A673 (cell line): ENCODE data around the gene OPRL1. TPM values are rescaled to one million over a fixed set of nuclear protein-coding genes. Genes with fewer than 3 reads are reported as not detected.
A peak's percentile ranks its signal among the peaks of the same experiment; 100 is the strongest.

ENCODE experiments used
- BruUV-seq: library from RNA; stranded (reverse); fragments of 400-500 nt; replicated peaks from 2 replicates; lab custom pipeline; 2021; lab: Mats Ljungman, UMichigan
- CTCF ChIA-PET: fragments of 300-600 bp; sonication (Branson Sonifier 250); formaldehyde crosslinking; loops from one replicate; lab custom pipeline; 2022; ENCODE audit warnings: antibody characterized with exemption; lab: Charles Lee
- POLR2A ChIA-PET: fragments of 300-600 bp; sonication (Branson Sonifier 250); formaldehyde crosslinking; loops from one replicate; lab custom pipeline; 2022; ENCODE audit warnings: antibody characterized with exemption; ENCODE audit not compliant: low non-redundant PET; lab: Charles Lee
- DNase-seq: peaks from one replicate; pipeline ENCODE4 v3.0.0-alpha.2; 2015; ENCODE audit warnings: low spot score
- H3K27ac ChIP-seq: fragments of 200-600 bp; sonication (generic); 2 replicates; pipeline ENCODE4 v1.5.1; 2016; ENCODE audit warnings: mixed run types, low read depth, mild to moderate bottlenecking, mixed read lengths, antibody characterized with exemption, low read length; ENCODE audit not compliant: poor library complexity, severe bottlenecking
- H3K27me3 ChIP-seq: fragments of 200-600 bp; sonication (generic); replicated peaks from 2 replicates; pipeline ENCODE4 v1.6.1; 2017; ENCODE audit warnings: mixed run types, low read depth, mild to moderate bottlenecking, mixed read lengths, antibody characterized with exemption, low read length; ENCODE audit not compliant: insufficient read depth, poor library complexity
- H3K36me3 ChIP-seq: fragments of 200-600 bp; sonication (generic); 2 replicates; pipeline ENCODE4 v1.6.1; 2016; ENCODE audit warnings: mixed run types, mild to moderate bottlenecking, mixed read lengths, antibody characterized with exemption, low read length; ENCODE audit not compliant: insufficient read depth, poor library complexity, severe bottlenecking
- H3K4me1 ChIP-seq: fragments of 200-600 bp; sonication (generic); 2 replicates; pipeline ENCODE4 v1.6.1; 2017; ENCODE audit warnings: mixed run types, mild to moderate bottlenecking, mixed read lengths, antibody characterized with exemption, low read length; ENCODE audit not compliant: insufficient read depth, poor library complexity, severe bottlenecking
- H3K4me3 ChIP-seq: fragments of 200-600 bp; sonication (generic); 2 replicates; pipeline ENCODE4 v1.5.1; 2016; ENCODE audit warnings: low read depth, mixed run types, mild to moderate bottlenecking, mixed read lengths, low read length; ENCODE audit not compliant: poor library complexity, severe bottlenecking
- H3K9me3 ChIP-seq: fragments of 200-600 bp; sonication (generic); 2 replicates; pipeline ENCODE4 v1.6.1; 2016; ENCODE audit warnings: mixed run types, low read depth, mild to moderate bottlenecking, mixed read lengths, antibody characterized with exemption, low read length; ENCODE audit not compliant: poor library complexity, severe bottlenecking
- EZH2 ChIP-seq: fragments of 200-600 bp; sonication (generic); IDR thresholded peaks from 2 replicates; pipeline ENCODE4 v1.6.1; 2017; ENCODE audit warnings: borderline replicate concordance, low read depth, mild to moderate bottlenecking, mixed read lengths, antibody characterized with exemption, low read length; ENCODE audit not compliant: poor library complexity, severe bottlenecking
- intact Hi-C: fragments of 100-400 bp; cut with micrococcal nuclease; formaldehyde crosslinking; loops from one replicate; pipeline ENCODE4 v1.10.0; 2022; ENCODE audit not compliant: unreplicated experiment
- total RNA-seq: library from RNA; stranded (reverse); gene quantifications from 2 replicates; pipeline ENCODE4 v1.2.3, GENCODE V29; 2021
- TF ChIP-seq, protein P1 (sequence below): fragments of 300-800, 200-600 bp; sonication (generic); conservative IDR thresholded peaks from 2 replicates; pipeline ENCODE4 v1.5.1; 2017; ENCODE audit warnings: low read depth, mild to moderate bottlenecking, antibody characterized with exemption, low read length, moderate library complexity, mixed read lengths

The OPRL1 gene
- total RNA-seq, 1 experiment from 2014 or later: 0.32 TPM

GRCh38 chr20:64079273-64080012, 439 bp upstream of the OPRL1 start, which contains the start of gene RGS19:
Gene RGS19, minus strand, starts transcription at chr20:64079518. Its CDS starts 2,632 bp downstream, at chr20:64076886.
- CTCF ChIA-PET: interaction anchor here (0.6 kb wide), 1 partner anchor 52 kb away, joined by 3 read pairs; no protein-coding TSS in a partner anchor
- intact Hi-C loops: no loop called here
- no TSS peak for BruUV-seq
- TF ChIP-seq EZH2: no peak
- TF ChIP-seq, protein P1, sequence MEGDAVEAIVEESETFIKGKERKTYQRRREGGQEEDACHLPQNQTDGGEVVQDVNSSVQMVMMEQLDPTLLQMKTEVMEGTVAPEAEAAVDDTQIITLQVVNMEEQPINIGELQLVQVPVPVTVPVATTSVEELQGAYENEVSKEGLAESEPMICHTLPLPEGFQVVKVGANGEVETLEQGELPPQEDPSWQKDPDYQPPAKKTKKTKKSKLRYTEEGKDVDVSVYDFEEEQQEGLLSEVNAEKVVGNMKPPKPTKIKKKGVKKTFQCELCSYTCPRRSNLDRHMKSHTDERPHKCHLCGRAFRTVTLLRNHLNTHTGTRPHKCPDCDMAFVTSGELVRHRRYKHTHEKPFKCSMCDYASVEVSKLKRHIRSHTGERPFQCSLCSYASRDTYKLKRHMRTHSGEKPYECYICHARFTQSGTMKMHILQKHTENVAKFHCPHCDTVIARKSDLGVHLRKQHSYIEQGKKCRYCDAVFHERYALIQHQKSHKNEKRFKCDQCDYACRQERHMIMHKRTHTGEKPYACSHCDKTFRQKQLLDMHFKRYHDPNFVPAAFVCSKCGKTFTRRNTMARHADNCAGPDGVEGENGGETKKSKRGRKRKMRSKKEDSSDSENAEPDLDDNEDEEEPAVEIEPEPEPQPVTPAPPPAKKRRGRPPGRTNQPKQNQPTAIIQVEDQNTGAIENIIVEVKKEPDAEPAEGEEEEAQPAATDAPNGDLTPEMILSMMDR: no peak
- POLR2A ChIA-PET: no interaction called here
- H3K36me3 ChIP-seq: no peaks in the 10 kb centered on the region
- DNase-seq: peak; percentile 71
- peaks cover 5% of the 10 kb centered on the region for H3K27me3 ChIP-seq
- peaks cover 24% of the 10 kb centered on the region for H3K4me1 ChIP-seq
- peak within 1 kb of the TSS; percentile 66 for H3K27ac ChIP-seq
- H3K9me3 ChIP-seq: no peaks in the 10 kb centered on the region
- H3K4me3 ChIP-seq: peak within 1 kb of the TSS; percentile 82

DNA sequence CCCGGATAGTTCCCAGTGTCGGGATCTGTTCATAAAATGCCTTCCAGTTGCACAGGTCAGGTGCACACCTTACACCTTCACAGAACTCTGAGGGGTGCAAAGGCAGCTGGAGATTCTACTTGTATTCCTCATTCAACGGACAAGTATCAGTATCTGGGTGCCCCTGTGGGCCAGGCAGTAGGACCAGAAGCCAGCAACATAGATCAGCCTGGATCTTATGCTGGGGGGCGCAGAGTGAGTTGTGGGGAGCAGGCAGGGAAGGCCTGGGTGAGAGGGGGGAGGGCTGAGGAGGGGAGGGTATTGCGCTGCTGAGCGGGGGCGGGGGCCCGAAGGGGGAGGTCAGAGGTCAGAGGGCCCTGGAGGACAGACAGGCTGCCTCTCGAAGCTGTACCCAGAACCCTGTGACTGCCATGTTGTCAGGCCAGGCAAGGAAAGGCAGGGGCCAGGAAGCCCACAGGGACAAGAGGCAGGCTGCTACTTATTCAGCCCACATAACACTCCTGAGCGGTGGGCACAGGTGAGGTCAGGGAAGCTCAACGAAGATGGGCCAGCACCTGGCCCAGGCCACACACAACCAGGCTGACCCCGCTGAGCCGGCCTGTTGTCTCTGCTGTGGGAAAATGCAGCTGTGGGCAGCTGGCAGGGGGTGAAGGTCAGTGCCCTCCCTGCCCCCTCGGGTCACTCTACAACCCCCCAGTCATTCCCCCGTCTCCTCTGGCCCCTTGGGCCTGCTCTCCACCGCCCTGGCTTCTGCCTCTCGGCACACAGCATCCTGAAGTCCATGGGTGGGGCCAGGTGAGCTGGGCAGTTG, 1.1 kb downstream of the OPRL1 start:
- Histone ChIP-seq H3K36me3 (no peaks in the 10 kb centered on the region), H3K27me3 (peaks cover 15% of the 10 kb centered on the region), H3K27ac (no peak overlapping the region), H3K9me3 (no peaks in the 10 kb centered on the region), H3K4me1 (peaks cover 24% of the 10 kb centered on the region), H3K4me3 (peak overlapping the region; percentile 82)
- BruUV-seq: no TSS peak
- ChIA-PET POLR2A (no interaction called here), CTCF (no interaction called here)
- no peak for DNase-seq
- TF ChIP-seq, protein P1: no peak
- TF ChIP-seq EZH2: no peak
- intact Hi-C loops: no loop called here

DNA sequence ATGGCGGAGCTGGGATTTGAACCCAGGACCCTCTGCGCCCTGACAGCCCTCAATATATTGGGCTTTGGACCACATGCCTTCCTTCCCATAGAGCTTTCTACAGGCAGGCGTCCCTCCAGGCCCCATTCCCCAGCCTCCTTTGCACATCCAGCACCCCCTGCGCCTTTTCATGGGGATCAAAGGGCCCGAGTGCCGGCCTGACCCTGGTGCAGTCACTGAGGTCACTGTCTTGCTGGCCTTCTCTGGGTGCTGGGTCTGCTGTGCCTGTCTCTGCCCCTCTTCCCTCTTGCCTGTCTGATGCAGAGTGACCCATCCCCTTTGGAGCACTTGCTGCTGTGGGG, 1.7 kb downstream of the OPRL1 start:
- CTCF ChIA-PET: no interaction called here
- intact Hi-C loops: no loop called here
- Histone ChIP-seq H3K4me1 (peaks cover 24% of the 10 kb centered on the region), H3K4me3 (no peak overlapping the region), H3K27me3 (peaks cover 15% of the 10 kb centered on the region), H3K27ac (no peak overlapping the region), H3K36me3 (no peaks in the 10 kb centered on the region), H3K9me3 (no peaks in the 10 kb centered on the region)
- no TSS peak for BruUV-seq
- TF ChIP-seq, protein P1: no peak
- no peak for TF ChIP-seq EZH2
- POLR2A ChIA-PET: no interaction called here
- no peak for DNase-seq
